ENCODE data around the gene MCOLN1.

The MCOLN1 gene

GRCh38 chr19:7512400-7512851 lies 10.0 kb upstream of the MCOLN1 start:
- H3K9me3 ChIP-seq (ENCODE audit: control insufficient read depth, low read length) = no peaks in the 10 kb centered on the region
- peaks cover 14% of the 10 kb centered on the region for H3K4me1 ChIP-seq
- H2AFZ ChIP-seq = peak overlapping the region; percentile 72
- H3K4me3 ChIP-seq (ENCODE audit: low read depth, low read length) = peak overlapping the region; percentile 23
- H3K79me2 ChIP-seq = no peaks in the 10 kb centered on the region
- no peak overlapping the region for H3K9ac ChIP-seq
- H3K4me2 ChIP-seq (ENCODE audit: low read length) = peak overlapping the region; percentile 55
- peak overlapping the region; percentile 85 for H3K27ac ChIP-seq
- no peaks in the 10 kb centered on the region for H3K27me3 ChIP-seq (ENCODE audit: control insufficient read depth, insufficient read depth, low read length)
- no peak for TF ChIP-seq CTCF (IDR thresholded peaks at IDR 0.05)
- H3K36me3 ChIP-seq (ENCODE audit: control insufficient read depth, insufficient read depth, low read length) = no peaks in the 10 kb centered on the region

- Histone ChIP-seq H3K4me3 (ENCODE audit: low read depth, low read length) (no peak overlapping the region), H3K27me3 (ENCODE audit: control insufficient read depth, insufficient read depth, low read length) (no peaks in the 10 kb centered on the region), H2AFZ (peak overlapping the region; percentile 42), H3K4me2 (ENCODE audit: low read length) (no peak overlapping the region), H3K27ac (peak overlapping the region; percentile 95), H3K79me2 (no peaks in the 10 kb centered on the region), H3K9me3 (ENCODE audit: control insufficient read depth, low read length) (no peaks in the 10 kb centered on the region), H3K9ac (no peak overlapping the region), H3K36me3 (ENCODE audit: control insufficient read depth, insufficient read depth, low read length) (no peaks in the 10 kb centered on the region), H3K4me1 (peaks cover 14% of the 10 kb centered on the region)
- no peak for TF ChIP-seq CTCF (IDR thresholded peaks at IDR 0.05)
These were observed 8.4 kb upstream of the MCOLN1 start for GRCh38 chr19:7513809-7514642.

- peaks cover 14% of the 10 kb centered on the region for H3K4me1 ChIP-seq
- no peak for TF ChIP-seq CTCF (IDR thresholded peaks at IDR 0.05)
- peak overlapping the region; percentile 92 for H2AFZ ChIP-seq
- no peaks in the 10 kb centered on the region for H3K27me3 ChIP-seq (ENCODE audit: control insufficient read depth, insufficient read depth, low read length)
- H3K4me2 ChIP-seq (ENCODE audit: low read length) = peak overlapping the region; percentile 78
- no peaks in the 10 kb centered on the region for H3K9me3 ChIP-seq (ENCODE audit: control insufficient read depth, low read length)
- H3K79me2 ChIP-seq = no peaks in the 10 kb centered on the region
- no peak overlapping the region for H3K9ac ChIP-seq
- peak overlapping the region; percentile 95 for H3K27ac ChIP-seq
- H3K36me3 ChIP-seq (ENCODE audit: control insufficient read depth, insufficient read depth, low read length) = no peaks in the 10 kb centered on the region
- peak overlapping the region; percentile 53 for H3K4me3 ChIP-seq (ENCODE audit: low read depth, low read length)
These were observed 7.2 kb upstream of the MCOLN1 start for GRCh38 chr19:7515110-7515644.

GRCh38 chr19:7515645-7516151 lies 6.7 kb upstream of the MCOLN1 start, which contains the start of gene ZNF358:
Gene ZNF358 (plus strand): TSS chr19:7516103. CDS start chr19:7519243, 3,140 bp downstream.
- no peak for TF ChIP-seq CTCF (IDR thresholded peaks at IDR 0.05)
- H3K4me3 ChIP-seq (ENCODE audit: low read depth, low read length) = peak within 1 kb of the TSS; percentile 83
- peaks cover 14% of the 10 kb centered on the region for H3K4me1 ChIP-seq
- peak within 1 kb of the TSS; percentile 49 for H3K9ac ChIP-seq
- H2AFZ ChIP-seq = peak within 1 kb of the TSS; percentile 92
- no peaks in the 10 kb centered on the region for H3K27me3 ChIP-seq (ENCODE audit: control insufficient read depth, insufficient read depth, low read length)
- peak within 1 kb of the TSS; percentile 98 for H3K4me2 ChIP-seq (ENCODE audit: low read length)
- no peaks in the 10 kb centered on the region for H3K79me2 ChIP-seq
- H3K9me3 ChIP-seq (ENCODE audit: control insufficient read depth, low read length) = no peaks in the 10 kb centered on the region
- peak within 1 kb of the TSS; percentile 95 for H3K27ac ChIP-seq
- no peaks in the 10 kb centered on the region for H3K36me3 ChIP-seq (ENCODE audit: control insufficient read depth, insufficient read depth, low read length)

Data from parathyroid adenoma (tissue), 2 donors.